HEK293 (cell line): Measurements from ENCODE around the gene RPL27.

ENCODE experiments used
- HOXD13 ChIP-seq: sonication (generic); formaldehyde crosslinking; IDR thresholded peaks from 2 replicates; pipeline ENCODE4 v1.8.0; 2022; ENCODE audit warnings: missing genetic modification reagents, borderline replicate concordance
- KLF8 ChIP-seq: fragments of 450-650 bp; formaldehyde crosslinking; IDR thresholded peaks from 2 replicates; pipeline ENCODE4 v1.5.1; 2016; ENCODE audit warnings: missing biosample characterization, missing genetic modification characterization
- MEIS1 ChIP-seq: sonication (generic); formaldehyde crosslinking; IDR thresholded peaks from 2 replicates; pipeline ENCODE4 v1.8.1; 2022; ENCODE audit warnings: missing genetic modification reagents, mild to moderate bottlenecking, borderline replicate concordance
- OSR2 ChIP-seq: fragments of 450-650 bp; formaldehyde crosslinking; IDR thresholded peaks from 2 replicates; pipeline ENCODE4 v1.5.1; 2016; ENCODE audit warnings: missing biosample characterization, missing genetic modification characterization
- ZBTB17 ChIP-seq: fragments of 450-650 bp; formaldehyde crosslinking; IDR thresholded peaks from 2 replicates; pipeline ENCODE4 v1.5.1; 2016; ENCODE audit warnings: missing biosample characterization, missing genetic modification characterization
- ZFP3 ChIP-seq: fragments of 450-650 bp; formaldehyde crosslinking; IDR thresholded peaks from 2 replicates; pipeline ENCODE4 v1.5.1; 2016; ENCODE audit warnings: low read depth, missing biosample characterization, missing genetic modification characterization
- ZFP37 ChIP-seq: fragments of 450-650 bp; formaldehyde crosslinking; IDR thresholded peaks from 2 replicates; pipeline ENCODE4 v1.5.1; 2016; ENCODE audit warnings: missing biosample characterization, missing genetic modification characterization
- ZIC2 ChIP-seq: fragments of 450-650 bp; formaldehyde crosslinking; IDR thresholded peaks from 2 replicates; pipeline ENCODE4 v1.5.1; 2016; ENCODE audit warnings: missing biosample characterization, missing genetic modification characterization
- ZNF302 ChIP-seq: fragments of 450-650 bp; formaldehyde crosslinking; IDR thresholded peaks from 2 replicates; pipeline ENCODE4 v1.5.1; 2016; ENCODE audit warnings: missing biosample characterization, missing genetic modification characterization, low read depth
- ZNF423 ChIP-seq: fragments of 450-650 bp; formaldehyde crosslinking; IDR thresholded peaks from 2 replicates; pipeline ENCODE4 v1.5.1; 2016; ENCODE audit warnings: missing biosample characterization, missing genetic modification characterization
- ZNF48 ChIP-seq: fragments of 450-650 bp; formaldehyde crosslinking; IDR thresholded peaks from 2 replicates; pipeline ENCODE4 v1.5.1; 2016; ENCODE audit warnings: missing biosample characterization, missing genetic modification characterization
- ZNF558 ChIP-seq: fragments of 450-650 bp; formaldehyde crosslinking; IDR thresholded peaks from 2 replicates; pipeline ENCODE4 v1.5.1; 2016; ENCODE audit warnings: missing biosample characterization, missing genetic modification characterization
- ZNF621 ChIP-seq: fragments of 450-650 bp; formaldehyde crosslinking; IDR thresholded peaks from 2 replicates; pipeline ENCODE4 v1.5.1; 2017; ENCODE audit warnings: missing biosample characterization, missing genetic modification characterization
- ZNF626 ChIP-seq: fragments of 450-650 bp; sonication (Bioruptor Pico); formaldehyde crosslinking; IDR thresholded peaks from 2 replicates; pipeline ENCODE4 v1.5.1; 2018; ENCODE audit warnings: missing biosample characterization, missing genetic modification characterization, inconsistent platforms
- TF ChIP-seq, protein P1 (sequence below): fragments of 450-650 bp; formaldehyde crosslinking; IDR thresholded peaks from 2 replicates; pipeline ENCODE4 v1.5.1; 2016; ENCODE audit warnings: missing biosample characterization, missing genetic modification characterization
- TF ChIP-seq, protein P2 (sequence below): fragments of 450-650 bp; formaldehyde crosslinking; IDR thresholded peaks from 2 replicates; pipeline ENCODE4 v1.5.1; 2016; ENCODE audit warnings: missing biosample characterization, missing genetic modification characterization, low read depth
- TF ChIP-seq, protein P3 (sequence below): fragments of 450-650 bp; formaldehyde crosslinking; IDR thresholded peaks from 2 replicates; pipeline ENCODE4 v1.5.1; 2017; ENCODE audit warnings: missing biosample characterization, mild to moderate bottlenecking, missing genetic modification characterization, moderate library complexity
- TF ChIP-seq, protein P4 (sequence below): sonication (generic); formaldehyde crosslinking; IDR thresholded peaks from 2 replicates; pipeline ENCODE4 v1.8.1; 2022; ENCODE audit warnings: mild to moderate bottlenecking, moderate library complexity, missing genetic modification reagents
- TF ChIP-seq, protein P5 (sequence below): fragments of 450-650 bp; formaldehyde crosslinking; IDR thresholded peaks from 2 replicates; pipeline ENCODE4 v1.5.1; 2017; ENCODE audit warnings: missing biosample characterization, missing genetic modification characterization
- TF ChIP-seq, protein P6 (sequence below): fragments of 450-650 bp; formaldehyde crosslinking; IDR thresholded peaks from 2 replicates; pipeline ENCODE4 v1.5.1; 2016; ENCODE audit warnings: missing biosample characterization, missing genetic modification characterization
- TF ChIP-seq, protein P7 (sequence below): fragments of 450-650 bp; formaldehyde crosslinking; IDR thresholded peaks from 2 replicates; pipeline ENCODE4 v1.5.1; 2016; ENCODE audit warnings: missing biosample characterization, missing genetic modification characterization
- TF ChIP-seq, protein P8 (sequence below): fragments of 450-650 bp; formaldehyde crosslinking; IDR thresholded peaks from 2 replicates; pipeline ENCODE4 v1.5.1; 2016; ENCODE audit warnings: missing biosample characterization, missing genetic modification characterization, borderline replicate concordance

Gene RPL27

DNA sequence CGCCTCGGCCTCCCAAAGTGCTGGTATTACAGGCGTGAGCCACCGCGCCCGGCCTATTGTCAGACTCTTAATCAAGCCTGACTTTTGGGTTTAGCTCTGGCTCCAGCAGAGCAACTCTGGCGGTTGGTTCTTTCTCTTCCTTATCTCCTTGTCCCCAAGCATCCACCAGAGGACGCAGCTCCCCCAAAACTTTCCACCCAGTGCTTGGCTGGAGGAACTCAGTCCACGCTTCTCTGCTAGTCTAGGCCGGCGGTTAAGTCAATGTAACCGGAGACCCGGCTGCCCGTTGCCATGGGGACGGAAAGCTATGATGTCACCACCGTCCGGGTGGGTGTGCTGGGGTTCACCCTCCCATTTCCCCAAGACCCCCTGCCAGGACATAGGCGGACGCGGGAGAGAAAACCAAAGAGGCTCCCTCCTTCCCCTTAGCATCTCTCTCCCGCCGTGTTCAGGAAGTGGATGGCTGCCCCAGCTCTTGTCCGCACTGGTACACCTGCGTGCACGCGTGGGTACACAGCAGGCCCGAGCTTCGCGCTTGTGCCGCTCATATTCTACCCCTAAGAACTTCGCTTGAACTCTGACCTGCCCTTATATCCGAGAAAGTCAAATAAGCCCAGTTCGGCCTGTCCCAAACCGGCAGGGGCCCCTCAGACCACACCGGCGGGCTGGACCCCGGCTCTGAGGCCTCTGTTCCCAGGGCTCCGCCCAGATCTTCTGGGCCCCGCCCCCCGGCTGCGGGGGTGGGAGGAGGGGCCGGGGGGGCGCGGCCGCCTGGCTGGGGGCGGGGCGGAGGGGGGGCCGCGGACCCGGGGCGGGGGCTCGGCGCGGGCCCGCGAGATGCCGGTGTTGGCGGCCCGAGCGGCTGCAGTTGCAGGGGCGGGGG lies 26.4 kb downstream of the RPL27 start, which contains the start of gene RND2 (continued):
- TF ChIP-seq, protein P1, sequence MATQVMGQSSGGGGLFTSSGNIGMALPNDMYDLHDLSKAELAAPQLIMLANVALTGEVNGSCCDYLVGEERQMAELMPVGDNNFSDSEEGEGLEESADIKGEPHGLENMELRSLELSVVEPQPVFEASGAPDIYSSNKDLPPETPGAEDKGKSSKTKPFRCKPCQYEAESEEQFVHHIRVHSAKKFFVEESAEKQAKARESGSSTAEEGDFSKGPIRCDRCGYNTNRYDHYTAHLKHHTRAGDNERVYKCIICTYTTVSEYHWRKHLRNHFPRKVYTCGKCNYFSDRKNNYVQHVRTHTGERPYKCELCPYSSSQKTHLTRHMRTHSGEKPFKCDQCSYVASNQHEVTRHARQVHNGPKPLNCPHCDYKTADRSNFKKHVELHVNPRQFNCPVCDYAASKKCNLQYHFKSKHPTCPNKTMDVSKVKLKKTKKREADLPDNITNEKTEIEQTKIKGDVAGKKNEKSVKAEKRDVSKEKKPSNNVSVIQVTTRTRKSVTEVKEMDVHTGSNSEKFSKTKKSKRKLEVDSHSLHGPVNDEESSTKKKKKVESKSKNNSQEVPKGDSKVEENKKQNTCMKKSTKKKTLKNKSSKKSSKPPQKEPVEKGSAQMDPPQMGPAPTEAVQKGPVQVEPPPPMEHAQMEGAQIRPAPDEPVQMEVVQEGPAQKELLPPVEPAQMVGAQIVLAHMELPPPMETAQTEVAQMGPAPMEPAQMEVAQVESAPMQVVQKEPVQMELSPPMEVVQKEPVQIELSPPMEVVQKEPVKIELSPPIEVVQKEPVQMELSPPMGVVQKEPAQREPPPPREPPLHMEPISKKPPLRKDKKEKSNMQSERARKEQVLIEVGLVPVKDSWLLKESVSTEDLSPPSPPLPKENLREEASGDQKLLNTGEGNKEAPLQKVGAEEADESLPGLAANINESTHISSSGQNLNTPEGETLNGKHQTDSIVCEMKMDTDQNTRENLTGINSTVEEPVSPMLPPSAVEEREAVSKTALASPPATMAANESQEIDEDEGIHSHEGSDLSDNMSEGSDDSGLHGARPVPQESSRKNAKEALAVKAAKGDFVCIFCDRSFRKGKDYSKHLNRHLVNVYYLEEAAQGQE (tag by site-specific recombination), result peak; percentile 24; the same call in 1 of the 2 replicates
- TF ChIP-seq HOXD13 (no peak), ZNF621 (tag by site-specific recombination) (no peak), KLF8 (tag by site-specific recombination) (peak; percentile 83), MEIS1 (no peak), ZNF302 (tag by site-specific recombination) (no peak), ZFP37 (tag by site-specific recombination) (peak; percentile 67; the same call in 1 of the 2 replicates), ZBTB17 (peak; percentile 83), ZNF48 (tag by site-specific recombination) (no peak), OSR2 (no peak), ZNF423 (tag by site-specific recombination) (peak; percentile 75; the same call in 1 of the 2 replicates), ZIC2 (tag by site-specific recombination) (peak; percentile 73), ZNF626 (no peak), ZFP3 (tag by site-specific recombination) (no peak), ZNF558 (tag by site-specific recombination) (peak; percentile 44; the same call in 1 of the 2 replicates)
- TF ChIP-seq, protein P2, sequence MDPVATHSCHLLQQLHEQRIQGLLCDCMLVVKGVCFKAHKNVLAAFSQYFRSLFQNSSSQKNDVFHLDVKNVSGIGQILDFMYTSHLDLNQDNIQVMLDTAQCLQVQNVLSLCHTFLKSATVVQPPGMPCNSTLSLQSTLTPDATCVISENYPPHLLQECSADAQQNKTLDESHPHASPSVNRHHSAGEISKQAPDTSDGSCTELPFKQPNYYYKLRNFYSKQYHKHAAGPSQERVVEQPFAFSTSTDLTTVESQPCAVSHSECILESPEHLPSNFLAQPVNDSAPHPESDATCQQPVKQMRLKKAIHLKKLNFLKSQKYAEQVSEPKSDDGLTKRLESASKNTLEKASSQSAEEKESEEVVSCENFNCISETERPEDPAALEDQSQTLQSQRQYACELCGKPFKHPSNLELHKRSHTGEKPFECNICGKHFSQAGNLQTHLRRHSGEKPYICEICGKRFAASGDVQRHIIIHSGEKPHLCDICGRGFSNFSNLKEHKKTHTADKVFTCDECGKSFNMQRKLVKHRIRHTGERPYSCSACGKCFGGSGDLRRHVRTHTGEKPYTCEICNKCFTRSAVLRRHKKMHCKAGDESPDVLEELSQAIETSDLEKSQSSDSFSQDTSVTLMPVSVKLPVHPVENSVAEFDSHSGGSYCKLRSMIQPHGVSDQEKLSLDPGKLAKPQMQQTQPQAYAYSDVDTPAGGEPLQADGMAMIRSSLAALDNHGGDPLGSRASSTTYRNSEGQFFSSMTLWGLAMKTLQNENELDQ (tag by site-specific recombination), result no peak
- TF ChIP-seq, protein P3, sequence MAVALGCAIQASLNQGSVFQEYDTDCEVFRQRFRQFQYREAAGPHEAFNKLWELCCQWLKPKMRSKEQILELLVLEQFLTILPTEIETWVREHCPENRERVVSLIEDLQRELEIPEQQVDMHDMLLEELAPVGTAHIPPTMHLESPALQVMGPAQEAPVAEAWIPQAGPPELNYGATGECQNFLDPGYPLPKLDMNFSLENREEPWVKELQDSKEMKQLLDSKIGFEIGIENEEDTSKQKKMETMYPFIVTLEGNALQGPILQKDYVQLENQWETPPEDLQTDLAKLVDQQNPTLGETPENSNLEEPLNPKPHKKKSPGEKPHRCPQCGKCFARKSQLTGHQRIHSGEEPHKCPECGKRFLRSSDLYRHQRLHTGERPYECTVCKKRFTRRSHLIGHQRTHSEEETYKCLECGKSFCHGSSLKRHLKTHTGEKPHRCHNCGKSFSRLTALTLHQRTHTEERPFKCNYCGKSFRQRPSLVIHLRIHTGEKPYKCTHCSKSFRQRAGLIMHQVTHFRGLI (tag by site-specific recombination), result 0 out of 2 replicates have a peak, but pooled peaks have one; percentile 15
- TF ChIP-seq, protein P4, sequence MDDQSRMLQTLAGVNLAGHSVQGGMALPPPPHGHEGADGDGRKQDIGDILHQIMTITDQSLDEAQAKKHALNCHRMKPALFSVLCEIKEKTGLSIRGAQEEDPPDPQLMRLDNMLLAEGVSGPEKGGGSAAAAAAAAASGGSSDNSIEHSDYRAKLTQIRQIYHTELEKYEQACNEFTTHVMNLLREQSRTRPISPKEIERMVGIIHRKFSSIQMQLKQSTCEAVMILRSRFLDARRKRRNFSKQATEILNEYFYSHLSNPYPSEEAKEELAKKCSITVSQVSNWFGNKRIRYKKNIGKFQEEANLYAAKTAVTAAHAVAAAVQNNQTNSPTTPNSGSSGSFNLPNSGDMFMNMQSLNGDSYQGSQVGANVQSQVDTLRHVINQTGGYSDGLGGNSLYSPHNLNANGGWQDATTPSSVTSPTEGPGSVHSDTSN, result 0 out of 2 replicates have a peak, but pooled peaks have one; percentile 35
- TF ChIP-seq, protein P5, sequence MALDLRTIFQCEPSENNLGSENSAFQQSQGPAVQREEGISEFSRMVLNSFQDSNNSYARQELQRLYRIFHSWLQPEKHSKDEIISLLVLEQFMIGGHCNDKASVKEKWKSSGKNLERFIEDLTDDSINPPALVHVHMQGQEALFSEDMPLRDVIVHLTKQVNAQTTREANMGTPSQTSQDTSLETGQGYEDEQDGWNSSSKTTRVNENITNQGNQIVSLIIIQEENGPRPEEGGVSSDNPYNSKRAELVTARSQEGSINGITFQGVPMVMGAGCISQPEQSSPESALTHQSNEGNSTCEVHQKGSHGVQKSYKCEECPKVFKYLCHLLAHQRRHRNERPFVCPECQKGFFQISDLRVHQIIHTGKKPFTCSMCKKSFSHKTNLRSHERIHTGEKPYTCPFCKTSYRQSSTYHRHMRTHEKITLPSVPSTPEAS (tag by site-specific recombination), result no peak
- TF ChIP-seq, protein P6, sequence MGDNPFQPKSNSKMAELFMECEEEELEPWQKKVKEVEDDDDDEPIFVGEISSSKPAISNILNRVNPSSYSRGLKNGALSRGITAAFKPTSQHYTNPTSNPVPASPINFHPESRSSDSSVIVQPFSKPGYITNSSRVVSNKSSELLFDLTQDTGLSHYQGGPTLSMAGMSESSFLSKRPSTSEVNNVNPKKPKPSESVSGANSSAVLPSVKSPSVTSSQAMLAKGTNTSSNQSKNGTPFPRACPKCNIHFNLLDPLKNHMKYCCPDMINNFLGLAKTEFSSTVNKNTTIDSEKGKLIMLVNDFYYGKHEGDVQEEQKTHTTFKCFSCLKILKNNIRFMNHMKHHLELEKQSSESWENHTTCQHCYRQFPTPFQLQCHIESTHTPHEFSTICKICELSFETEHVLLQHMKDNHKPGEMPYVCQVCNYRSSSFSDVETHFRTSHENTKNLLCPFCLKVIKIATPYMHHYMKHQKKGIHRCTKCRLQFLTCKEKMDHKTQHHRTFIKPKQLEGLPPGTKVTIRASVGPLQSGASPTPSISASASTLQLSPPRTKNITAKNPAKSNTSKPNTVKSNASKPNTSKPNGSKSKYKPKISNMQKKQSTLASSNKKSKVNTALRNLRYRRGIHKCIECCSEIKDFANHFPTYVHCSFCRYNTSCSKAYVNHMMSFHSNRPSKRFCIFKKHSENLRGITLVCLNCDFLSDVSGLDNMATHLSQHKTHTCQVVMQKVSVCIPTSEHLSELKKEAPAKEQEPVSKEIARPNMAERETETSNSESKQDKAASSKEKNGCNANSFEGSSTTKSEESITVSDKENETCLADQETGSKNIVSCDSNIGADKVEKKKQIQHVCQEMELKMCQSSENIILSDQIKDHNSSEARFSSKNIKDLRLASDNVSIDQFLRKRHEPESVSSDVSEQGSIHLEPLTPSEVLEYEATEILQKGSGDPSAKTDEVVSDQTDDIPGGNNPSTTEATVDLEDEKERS (tag by site-specific recombination), result no peak
- TF ChIP-seq, protein P7, sequence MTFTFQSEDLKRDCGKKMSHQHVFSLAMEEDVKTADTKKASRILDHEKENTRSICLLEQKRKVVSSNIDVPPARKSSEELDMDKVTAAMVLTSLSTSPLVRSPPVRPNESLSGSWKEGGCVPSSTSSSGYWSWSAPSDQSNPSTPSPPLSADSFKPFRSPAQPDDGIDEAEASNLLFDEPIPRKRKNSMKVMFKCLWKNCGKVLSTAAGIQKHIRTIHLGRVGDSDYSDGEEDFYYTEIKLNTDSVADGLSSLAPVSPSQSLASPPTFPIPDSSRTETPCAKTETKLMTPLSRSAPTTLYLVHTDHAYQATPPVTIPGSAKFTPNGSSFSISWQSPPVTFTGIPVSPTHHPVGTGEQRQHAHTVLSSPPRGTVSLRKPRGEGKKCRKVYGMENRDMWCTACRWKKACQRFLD (tag by site-specific recombination), result no peak
- TF ChIP-seq, protein P8, sequence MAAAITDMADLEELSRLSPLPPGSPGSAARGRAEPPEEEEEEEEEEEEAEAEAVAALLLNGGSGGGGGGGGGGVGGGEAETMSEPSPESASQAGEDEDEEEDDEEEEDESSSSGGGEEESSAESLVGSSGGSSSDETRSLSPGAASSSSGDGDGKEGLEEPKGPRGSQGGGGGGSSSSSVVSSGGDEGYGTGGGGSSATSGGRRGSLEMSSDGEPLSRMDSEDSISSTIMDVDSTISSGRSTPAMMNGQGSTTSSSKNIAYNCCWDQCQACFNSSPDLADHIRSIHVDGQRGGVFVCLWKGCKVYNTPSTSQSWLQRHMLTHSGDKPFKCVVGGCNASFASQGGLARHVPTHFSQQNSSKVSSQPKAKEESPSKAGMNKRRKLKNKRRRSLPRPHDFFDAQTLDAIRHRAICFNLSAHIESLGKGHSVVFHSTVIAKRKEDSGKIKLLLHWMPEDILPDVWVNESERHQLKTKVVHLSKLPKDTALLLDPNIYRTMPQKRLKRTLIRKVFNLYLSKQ (tag by site-specific recombination), result no peak
